K562 (cell line): ENCODE measurements around the gene MAN2B1. TPM values are rescaled to one million over a fixed set of nuclear protein-coding genes. Genes with fewer than 3 reads are reported as not detected.
A peak's percentile ranks its signal among the peaks of the same experiment; 100 is the strongest.

Experiments used
- AFF4 ChIP-seq: sonication (generic); formaldehyde crosslinking; IDR thresholded peaks from 2 replicates; pipeline ENCODE4 v1.8.0; 2023; ENCODE audit warnings: mild to moderate bottlenecking, missing genetic modification reagents
- MTA3 ChIP-seq: fragments of 450-650 bp; formaldehyde crosslinking; IDR thresholded peaks from 2 replicates; pipeline ENCODE4 v1.6.1; 2017; ENCODE audit warnings: mild to moderate bottlenecking, borderline replicate concordance
- NFIX ChIP-seq: fragments of 250-450 bp; sonication (Bioruptor Pico); IDR thresholded peaks from 2 replicates; pipeline ENCODE4 v1.4.0; 2020; ENCODE audit warnings: low read depth, mild to moderate bottlenecking, moderate library complexity
- POLR2AphosphoS2 ChIP-seq: IDR thresholded peaks from 2 replicates; pipeline ENCODE4 v1.6.1; 2012; ENCODE audit warnings: low read length, improper control_type of control experiment
- SPI1 ChIP-seq: IDR thresholded peaks from 2 replicates; pipeline ENCODE4 v1.6.1; 2011; ENCODE audit warnings: low read depth, low read length, control low read depth, borderline replicate concordance
- THRAP3 ChIP-seq: fragments of 450-650 bp; IDR thresholded peaks from 2 replicates; pipeline ENCODE4 v1.6.1; 2016; ENCODE audit warnings: mild to moderate bottlenecking, inconsistent platforms, borderline replicate concordance
- ZNF407 ChIP-seq: fragments of 450-650 bp; IDR thresholded peaks from 2 replicates; pipeline ENCODE4 v1.6.1; 2016; ENCODE audit warnings: low read depth
- ZNF511 ChIP-seq: sonication (generic); formaldehyde crosslinking; IDR thresholded peaks from 2 replicates; pipeline ENCODE4 v1.8.0; 2022; ENCODE audit warnings: mild to moderate bottlenecking, missing genetic modification reagents
- ZNF655 ChIP-seq: fragments of 250-450 bp; sonication (Bioruptor Pico); IDR thresholded peaks from 2 replicates; pipeline ENCODE4 v1.5.0; 2021
- ZNF699 ChIP-seq: fragments of 250-450 bp; sonication (Bioruptor Pico); IDR thresholded peaks from 2 replicates; pipeline ENCODE4 v1.8.0; 2021; ENCODE audit warnings: mild to moderate bottlenecking, moderate library complexity; ENCODE audit not compliant: insufficient replicate concordance
- ZNF76 ChIP-seq: fragments of 250-450 bp; sonication (Bioruptor Pico); IDR thresholded peaks from 2 replicates; pipeline ENCODE4 v1.4.0; 2020; ENCODE audit warnings: mild to moderate bottlenecking, moderate library complexity, borderline replicate concordance
- ZNF766 ChIP-seq: fragments of 200-800 bp; sonication (Bioruptor generic); conservative IDR thresholded peaks from 2 replicates; pipeline ENCODE4 v1.6.1; 2016; ENCODE audit warnings: missing genetic modification characterization, missing compliant biosample characterization
- polyA plus RNA-seq, 8 experiments: library from polyadenylated mRNA; depleted of rRNA in 4 of 8; stranded (reverse) in 5 of 8; unstranded in 3 of 8; fragments of >200 nt; fragmentation: Nextera tagmentation in 2 of 8; fragmentation: Illumina TruSeq in 1 of 8; extraction: Ambion mirVana in 2 of 8; extraction: Trizol in 1 of 8; gene quantifications; 2 replicates each; pipeline versions ENCODE4 v1.2.1 to v1.2.3, GENCODE V29; 2011 to 2014; ENCODE audit warnings: inconsistent platforms in 1 of 8, missing spikeins in 1 of 8
- total RNA-seq, 7 experiments: library from RNA; depleted of rRNA in 6 of 7; stranded (reverse); fragments of >200 nt in 6 of 7; fragmentation: Illumina TruSeq in 2 of 7; extraction: Trizol in 2 of 7; gene quantifications; 2 replicates each; pipeline versions ENCODE4 v1.2.1 to v1.2.3, GENCODE V29; 2011 to 2021; ENCODE audit warnings: low replicate concordance in 1 of 7

Gene MAN2B1
- total and polyA plus RNA-seq, 9 of the 15 experiments (the other 6 are each of a cell fraction or from before 2014, with no cell fraction given) = 0.59 to 33.8 (median 11.4) TPM

DNA sequence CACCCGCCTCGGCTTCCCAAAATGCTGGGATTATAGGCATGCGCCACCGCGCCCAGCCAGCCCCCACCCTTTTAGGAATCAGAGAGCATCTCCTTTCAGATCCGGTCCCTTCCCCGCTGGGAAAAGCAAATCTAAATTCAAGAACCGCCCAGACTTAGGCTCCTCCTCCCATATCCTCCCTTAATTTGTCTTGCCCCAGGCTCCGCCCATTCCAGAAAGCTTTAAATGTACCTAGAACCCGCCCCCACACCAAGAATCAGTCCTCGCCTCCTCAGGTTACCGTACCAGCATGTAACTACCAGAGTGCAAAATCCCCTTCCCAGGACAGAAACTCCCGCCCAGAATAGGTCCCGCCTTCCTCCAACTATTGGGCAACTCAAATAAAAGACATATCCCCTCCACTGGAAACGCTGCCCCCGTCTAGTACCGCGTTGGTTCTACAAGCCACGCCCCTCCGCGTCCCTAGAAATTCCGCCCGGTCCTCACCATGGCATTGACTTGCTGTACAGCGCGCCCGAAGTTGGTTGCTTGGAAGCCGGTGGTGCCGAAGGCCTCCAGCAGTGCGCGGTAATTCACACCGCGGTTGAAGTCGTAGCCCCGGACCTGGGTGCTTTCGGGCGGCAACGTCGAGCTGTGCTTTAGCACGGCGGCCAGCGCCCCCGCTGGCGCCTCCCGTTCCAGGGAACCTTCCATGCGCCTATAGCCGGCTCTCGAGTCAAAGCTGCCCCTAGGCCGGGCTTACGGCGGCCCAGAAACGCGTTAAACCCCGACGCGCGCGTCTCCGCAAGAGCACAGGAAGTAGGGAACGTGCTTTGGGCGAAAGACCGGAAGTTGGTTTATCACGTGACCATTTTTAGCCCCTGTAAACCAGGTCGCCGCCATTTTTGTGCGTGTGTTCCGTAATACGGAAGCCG lies 14.8 kb upstream of the MAN2B1 start, which contains the start of gene DHPS (continued):
- peak; percentile 99 for TF ChIP-seq ZNF407
- no peak for TF ChIP-seq ZNF766 (CRISPR knock-in tag)
- TF ChIP-seq ZNF655 (CRISPR knock-in tag) = no peak
- TF ChIP-seq POLR2AphosphoS2 = peak; percentile 94
- TF ChIP-seq SPI1 = no peak
- TF ChIP-seq ZNF511 (CRISPR knock-in tag) = peak; percentile 91
- TF ChIP-seq THRAP3 = no peak
- peak; percentile 73; the same call in 1 of the 2 replicates for TF ChIP-seq ZNF76 (CRISPR knock-in tag)
- no peak for TF ChIP-seq NFIX
- no peak for TF ChIP-seq ZNF699
- no peak; the same call in 1 of the 2 replicates for TF ChIP-seq AFF4 (CRISPR knock-in tag)
- TF ChIP-seq MTA3 = peak; percentile 97
